A673 (cell line): Measurements from ENCODE around the gene NDUFA9.

Experiments used
- EZH2 ChIP-seq: fragments of 200-600 bp; sonication (generic); IDR thresholded peaks from 2 replicates; pipeline ENCODE4 v1.6.1; 2017; ENCODE audit warnings: borderline replicate concordance, low read depth, mild to moderate bottlenecking, mixed read lengths, antibody characterized with exemption, low read length; ENCODE audit not compliant: poor library complexity, severe bottlenecking
- TF ChIP-seq, protein P1 (sequence below): fragments of 300-800, 200-600 bp; sonication (generic); conservative IDR thresholded peaks from 2 replicates; pipeline ENCODE4 v1.5.1; 2017; ENCODE audit warnings: low read depth, mild to moderate bottlenecking, antibody characterized with exemption, low read length, moderate library complexity, mixed read lengths

DNA sequence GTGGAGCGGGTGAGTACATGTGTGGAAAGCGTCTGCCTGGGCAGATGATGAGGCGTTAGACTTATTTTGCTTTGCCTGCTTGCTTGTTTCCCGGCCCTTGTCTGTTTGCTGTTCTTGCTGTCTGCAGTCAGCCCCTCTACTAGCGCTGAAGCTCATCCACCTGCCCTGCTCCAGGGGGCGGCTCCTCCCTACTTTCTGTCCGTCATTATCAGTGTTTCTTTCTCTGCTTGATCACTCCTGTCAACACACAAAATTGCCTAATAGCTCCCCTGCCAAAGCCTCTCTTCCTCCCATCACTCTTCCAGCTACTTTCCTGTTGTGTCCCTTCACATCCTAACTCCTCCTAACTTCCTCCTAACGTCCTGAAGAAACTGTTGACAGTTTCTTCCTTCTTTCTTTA lies 36.4 kb downstream of the NDUFA9 start:
- TF ChIP-seq, protein P1, sequence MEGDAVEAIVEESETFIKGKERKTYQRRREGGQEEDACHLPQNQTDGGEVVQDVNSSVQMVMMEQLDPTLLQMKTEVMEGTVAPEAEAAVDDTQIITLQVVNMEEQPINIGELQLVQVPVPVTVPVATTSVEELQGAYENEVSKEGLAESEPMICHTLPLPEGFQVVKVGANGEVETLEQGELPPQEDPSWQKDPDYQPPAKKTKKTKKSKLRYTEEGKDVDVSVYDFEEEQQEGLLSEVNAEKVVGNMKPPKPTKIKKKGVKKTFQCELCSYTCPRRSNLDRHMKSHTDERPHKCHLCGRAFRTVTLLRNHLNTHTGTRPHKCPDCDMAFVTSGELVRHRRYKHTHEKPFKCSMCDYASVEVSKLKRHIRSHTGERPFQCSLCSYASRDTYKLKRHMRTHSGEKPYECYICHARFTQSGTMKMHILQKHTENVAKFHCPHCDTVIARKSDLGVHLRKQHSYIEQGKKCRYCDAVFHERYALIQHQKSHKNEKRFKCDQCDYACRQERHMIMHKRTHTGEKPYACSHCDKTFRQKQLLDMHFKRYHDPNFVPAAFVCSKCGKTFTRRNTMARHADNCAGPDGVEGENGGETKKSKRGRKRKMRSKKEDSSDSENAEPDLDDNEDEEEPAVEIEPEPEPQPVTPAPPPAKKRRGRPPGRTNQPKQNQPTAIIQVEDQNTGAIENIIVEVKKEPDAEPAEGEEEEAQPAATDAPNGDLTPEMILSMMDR: no peak
- TF ChIP-seq EZH2: no peak
